Mesodermal cell (in vitro differentiated cells): Measurements from ENCODE around the gene KLHL40.

Experiments
- H3K27ac ChIP-seq: 2 replicates; pipeline ENCODE4 v1.7.0; 2013; ENCODE audit warnings: mild to moderate bottlenecking, low read depth, low read length, moderate library complexity; ENCODE audit not compliant: severe bottlenecking
- H3K36me3 ChIP-seq: 2 replicates; pipeline ENCODE4 v1.7.1; 2013; ENCODE audit warnings: mild to moderate bottlenecking, low read length, moderate library complexity; ENCODE audit not compliant: control insufficient read depth, insufficient read depth
- H3K4me1 ChIP-seq: one replicate; pipeline ENCODE4 v1.7.1; 2013; ENCODE audit warnings: mild to moderate bottlenecking, low read length; ENCODE audit not compliant: insufficient read depth, control insufficient read depth, poor library complexity, severe bottlenecking
- H3K4me3 ChIP-seq: 2 replicates; pipeline ENCODE4 v1.7.0; 2013; ENCODE audit warnings: low read length, control low read depth, mild to moderate bottlenecking; ENCODE audit not compliant: insufficient read depth, poor library complexity, severe bottlenecking; ENCODE audit errors: extremely low read depth
- H3K9me3 ChIP-seq: 2 replicates; pipeline ENCODE4 v1.7.1; 2013; ENCODE audit warnings: mild to moderate bottlenecking, low read length, moderate library complexity; ENCODE audit not compliant: control insufficient read depth
- WGBS, 2 experiments: methylation state at CpG; one replicate each; pipeline ENCODE4 v1.1.5; 2013; ENCODE audit warnings: missing lambda C conversion rate in 2 of 2; ENCODE audit not compliant: insufficient coverage in 2 of 2; 5-methylcytosine and 5-hydroxymethylcytosine counted together

Gene KLHL40

DNA sequence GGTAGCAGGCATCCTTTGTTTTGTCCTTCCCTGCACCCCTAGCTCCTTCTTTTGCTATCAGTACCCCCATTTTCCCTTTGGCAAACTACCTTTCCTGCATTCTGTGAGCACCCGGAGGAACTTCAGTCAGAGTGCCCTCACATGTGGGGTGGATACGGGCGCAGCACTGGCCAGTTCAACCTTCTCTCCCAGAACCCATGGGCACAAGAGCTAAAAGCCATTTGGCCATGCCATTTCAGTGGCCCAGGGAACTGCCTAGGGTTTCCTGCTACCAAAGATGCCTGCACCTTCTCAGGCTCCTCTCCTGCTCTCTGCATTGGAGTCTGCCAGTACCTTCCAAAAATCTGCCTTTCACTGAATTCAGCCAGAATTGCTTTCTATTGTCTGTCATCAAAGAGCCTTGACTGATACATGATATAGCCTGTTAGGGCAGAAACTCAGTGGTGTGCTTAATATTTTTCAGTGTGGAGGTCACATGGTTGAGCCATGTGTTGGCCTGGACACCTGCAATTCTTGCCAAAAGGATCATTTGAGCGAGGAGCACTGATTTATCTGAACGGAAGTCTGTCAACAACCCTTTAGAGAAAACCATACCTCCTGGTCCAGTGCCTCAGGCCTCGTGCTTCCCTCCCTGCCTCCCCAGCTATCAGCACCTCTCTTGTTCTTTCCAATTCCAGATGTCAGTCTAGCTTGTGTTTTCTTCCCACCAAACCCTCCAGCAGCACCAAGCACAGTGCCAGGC lies 44.2 kb downstream of the KLHL40 start:
- Histone ChIP-seq H3K4me3 (no peak overlapping the region), H3K27ac (no peak overlapping the region)
- 82 to 92% methylated on average over 6 of the region's 6 CpGs for WGBS, 2 experiments

DNA sequence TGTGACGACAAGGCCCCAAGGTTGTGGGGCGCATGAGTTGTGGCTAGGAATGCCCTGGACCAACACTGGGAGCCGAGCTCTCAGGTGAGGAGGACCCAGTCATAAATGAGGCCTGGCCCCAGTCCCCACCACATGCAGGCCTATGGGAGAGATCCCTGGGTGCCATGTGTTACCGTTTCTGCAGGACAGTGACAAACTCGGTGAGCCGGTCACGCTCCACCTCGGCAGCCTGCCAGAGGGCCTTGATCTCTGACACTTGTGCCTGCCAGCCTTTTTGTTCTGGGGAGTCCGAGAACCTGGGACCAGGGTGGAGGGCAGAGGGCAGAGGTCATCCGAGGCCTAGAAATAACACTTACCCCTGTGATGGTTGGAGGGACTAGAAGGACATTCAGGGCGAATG lies 45.0 kb downstream of the KLHL40 start:
- WGBS, 2 experiments, result 81 to 94% methylated on average over 9 to 11 of the region's 11 CpGs
- no peaks in the 10 kb centered on the region for H3K9me3 ChIP-seq
- H3K27ac ChIP-seq, result no peak overlapping the region
- no peak overlapping the region for H3K4me3 ChIP-seq
- H3K36me3 ChIP-seq, result no peaks in the 10 kb centered on the region
- H3K4me1 ChIP-seq, result peaks cover 6% of the 10 kb centered on the region

More for the DNA sequence above, 44.2 kb downstream of the KLHL40 start:
- Histone ChIP-seq H3K36me3 (no peaks in the 10 kb centered on the region), H3K4me1 (peaks cover 6% of the 10 kb centered on the region), H3K9me3 (no peaks in the 10 kb centered on the region)

DNA sequence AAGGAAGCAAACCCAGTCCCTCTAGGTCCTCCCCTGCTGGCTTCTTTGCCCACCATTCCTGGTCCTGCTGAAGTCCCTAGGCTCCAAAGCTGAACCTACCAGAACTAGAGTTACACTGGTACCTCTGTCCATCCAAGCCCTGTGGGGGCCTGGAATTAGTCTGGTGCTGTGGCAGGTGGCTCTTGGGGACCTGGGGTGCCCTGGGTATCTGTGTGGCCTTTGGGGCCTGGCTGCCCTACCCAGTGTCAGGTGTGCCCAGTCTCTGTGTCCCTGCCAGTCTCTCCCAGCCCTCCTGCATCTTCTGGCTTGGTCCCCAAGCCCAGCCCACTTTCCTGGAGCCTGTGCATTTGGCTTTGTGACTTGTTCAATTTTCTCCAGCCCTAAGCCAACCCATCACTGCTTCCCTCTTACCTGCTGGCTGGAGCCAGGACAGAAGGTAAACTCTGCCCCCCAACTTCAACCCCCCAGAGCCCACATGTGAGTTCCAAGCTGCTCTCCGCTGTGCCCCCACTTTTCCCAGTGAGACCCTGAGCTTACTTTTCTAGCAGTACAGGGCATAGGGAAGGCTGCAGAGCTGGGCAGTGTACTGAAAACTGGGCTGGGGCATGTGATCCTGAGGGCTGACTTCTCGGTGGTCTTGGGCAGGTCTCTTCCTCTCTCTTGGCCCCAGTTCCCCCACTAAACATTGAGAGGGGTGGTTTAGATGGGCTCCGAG lies 45.5 kb downstream of the KLHL40 start:
- WGBS, 2 experiments, result 88 to 100% methylated on average over 1 of the region's 3 CpGs
- peaks cover 6% of the 10 kb centered on the region for H3K4me1 ChIP-seq
- no peaks in the 10 kb centered on the region for H3K9me3 ChIP-seq
- no peak overlapping the region for H3K4me3 ChIP-seq
- H3K27ac ChIP-seq, result no peak overlapping the region
- no peaks in the 10 kb centered on the region for H3K36me3 ChIP-seq

DNA sequence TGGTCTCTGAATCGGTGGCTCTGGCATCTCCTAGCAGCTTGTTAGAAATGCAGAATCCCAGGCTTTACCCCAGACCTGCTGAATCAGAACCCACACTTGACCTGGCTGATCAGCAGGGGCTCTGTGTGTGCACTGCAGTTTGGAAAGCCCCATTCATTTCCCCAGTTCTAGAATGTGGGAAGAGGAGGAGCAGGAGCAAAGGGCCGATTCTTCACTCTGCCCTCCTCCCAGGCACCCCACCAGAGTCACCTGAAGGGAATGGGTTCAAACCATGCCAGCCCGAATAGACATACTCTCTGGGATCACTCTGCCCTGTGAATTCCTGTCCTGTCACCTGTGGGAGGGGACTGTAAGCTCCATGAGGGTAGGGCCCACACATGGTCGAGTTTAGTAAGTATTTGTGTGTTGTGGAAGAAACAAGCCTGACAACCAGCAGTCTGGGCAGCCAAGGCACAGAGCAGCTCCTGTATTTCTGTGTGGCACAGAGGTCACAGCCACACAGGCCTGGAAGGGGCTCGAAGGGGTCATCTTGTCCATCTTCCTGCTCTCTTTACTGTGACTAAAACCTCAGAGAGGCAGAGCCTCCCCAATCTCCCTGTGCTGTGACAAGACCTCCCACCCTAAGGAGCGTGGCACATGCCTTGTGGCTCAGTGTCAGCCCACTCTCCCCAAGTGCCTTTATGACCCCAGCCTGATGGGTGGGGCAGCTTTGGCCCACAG lies 46.3 kb downstream of the KLHL40 start:
- Histone ChIP-seq H3K36me3 (no peaks in the 10 kb centered on the region), H3K4me1 (peaks cover 6% of the 10 kb centered on the region), H3K9me3 (no peaks in the 10 kb centered on the region), H3K4me3 (no peak overlapping the region), H3K27ac (peak overlapping the region; percentile 16)
- WGBS, 2 experiments, result 74 to 95% methylated on average over 4 of the region's 6 CpGs

DNA sequence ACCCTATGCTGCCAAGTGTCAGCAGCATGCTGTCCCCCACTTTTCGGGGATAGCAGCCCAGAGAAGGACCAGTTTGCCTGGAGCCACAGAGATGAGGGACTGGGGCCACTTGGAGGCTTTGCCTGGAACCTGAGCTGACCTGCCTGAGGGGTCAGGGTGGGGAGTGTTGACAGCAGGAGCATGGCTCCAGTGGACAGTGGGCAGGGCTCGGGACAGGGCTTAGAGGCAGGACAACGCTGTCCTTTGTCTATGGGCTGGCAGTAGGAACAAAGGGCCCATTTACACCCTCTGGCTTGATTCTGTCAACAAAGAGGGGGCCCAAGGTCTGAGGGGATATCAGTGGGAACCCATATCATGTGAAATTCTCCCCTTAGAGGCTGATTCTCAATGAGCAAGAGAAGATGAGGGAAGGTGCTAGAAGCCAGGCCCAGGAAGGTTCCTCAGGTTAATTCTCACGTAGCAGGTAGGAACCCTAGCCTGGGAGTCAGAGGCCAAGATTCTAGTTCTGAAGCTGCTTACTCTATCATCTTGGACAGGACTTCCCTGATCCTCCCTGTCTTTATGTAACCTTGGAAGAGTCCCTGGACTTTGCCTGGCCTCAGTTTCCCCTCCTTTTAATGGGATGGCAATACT lies 47.0 kb downstream of the KLHL40 start:
- Histone ChIP-seq H3K27ac (peak overlapping the region; percentile 62), H3K9me3 (no peaks in the 10 kb centered on the region), H3K36me3 (no peaks in the 10 kb centered on the region), H3K4me3 (no peak overlapping the region), H3K4me1 (peaks cover 6% of the 10 kb centered on the region)
- WGBS, 2 experiments, result 56 to 57% methylated on average over 3 to 4 of the region's 4 CpGs

DNA sequence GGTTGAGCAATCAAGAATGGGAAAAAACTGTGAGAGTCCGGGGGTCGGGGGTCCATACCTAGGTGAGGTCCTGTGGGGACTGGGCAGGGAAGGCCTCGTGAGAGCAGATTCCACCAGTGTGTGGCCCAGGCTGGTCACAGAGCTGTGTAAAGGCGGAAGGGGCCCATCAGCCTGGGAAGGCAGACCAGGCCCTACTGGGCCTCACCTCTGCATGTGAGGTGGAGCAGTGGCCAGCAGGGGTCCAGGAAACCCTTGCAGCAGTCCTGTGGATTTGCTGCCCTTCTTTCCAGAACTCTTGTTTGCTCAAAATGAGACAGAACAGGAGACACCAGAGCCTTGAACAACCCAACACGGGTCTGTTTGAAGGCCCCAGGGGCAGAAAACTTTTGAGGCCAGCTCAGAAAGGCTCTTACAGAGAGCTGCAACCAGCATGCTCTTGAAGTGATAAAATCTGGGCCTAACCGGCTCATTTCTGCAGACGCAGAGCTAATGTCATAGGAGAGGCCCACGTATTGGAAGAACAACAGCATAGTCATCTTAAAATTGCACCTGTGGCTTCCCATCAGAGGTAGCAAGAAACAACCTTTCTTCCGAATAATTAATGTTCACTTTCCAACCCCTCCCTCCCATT lies 47.6 kb downstream of the KLHL40 start:
- 65 to 77% methylated on average over 8 to 9 of the region's 9 CpGs for WGBS, 2 experiments
- H3K4me3 ChIP-seq, result no peak overlapping the region
- H3K27ac ChIP-seq, result peak overlapping the region; percentile 62
- H3K36me3 ChIP-seq, result no peaks in the 10 kb centered on the region
- H3K4me1 ChIP-seq, result peaks cover 6% of the 10 kb centered on the region
- no peaks in the 10 kb centered on the region for H3K9me3 ChIP-seq

DNA sequence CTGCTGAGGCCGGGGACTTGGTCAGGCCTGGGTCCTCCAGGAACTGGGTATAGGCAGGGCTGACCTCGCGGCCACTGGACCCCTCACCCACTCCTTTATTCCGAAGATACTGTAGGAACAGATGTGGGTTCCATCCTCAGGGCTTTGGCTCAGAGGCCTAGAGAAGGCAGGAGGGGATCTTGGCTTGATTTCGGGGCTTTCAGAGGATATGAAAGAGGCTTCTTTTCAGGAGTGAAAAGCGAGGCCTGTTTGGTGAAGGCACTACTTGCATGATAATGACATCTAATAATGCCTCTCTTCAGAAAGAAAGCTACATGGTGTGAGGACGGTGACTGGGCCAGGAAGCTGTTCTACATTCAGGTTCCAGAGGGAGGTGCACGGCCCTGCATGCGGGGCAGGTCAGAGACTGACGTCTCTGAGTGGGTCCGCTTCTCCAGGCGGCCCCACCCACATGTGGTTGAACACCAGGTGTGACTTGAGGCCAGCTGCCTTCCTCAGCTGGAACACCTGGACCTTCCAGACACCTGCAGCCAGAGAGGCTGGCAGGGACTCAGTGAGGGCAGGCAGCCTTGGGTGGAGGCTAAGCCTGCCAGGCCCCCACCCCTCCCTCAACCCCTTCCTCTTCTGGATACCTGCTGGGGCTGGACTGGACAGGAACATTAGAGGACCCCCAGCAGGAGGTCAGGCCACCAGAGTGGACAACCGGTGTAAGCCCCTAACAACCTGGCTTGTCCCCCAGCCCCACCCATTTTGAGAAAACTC lies 48.3 kb downstream of the KLHL40 start:
- Histone ChIP-seq H3K4me1 (peaks cover 6% of the 10 kb centered on the region), H3K9me3 (no peaks in the 10 kb centered on the region), H3K36me3 (no peaks in the 10 kb centered on the region), H3K27ac (no peak overlapping the region), H3K4me3 (no peak overlapping the region)
- 64 to 71% methylated on average over 7 to 11 of the region's 13 CpGs for WGBS, 2 experiments

DNA sequence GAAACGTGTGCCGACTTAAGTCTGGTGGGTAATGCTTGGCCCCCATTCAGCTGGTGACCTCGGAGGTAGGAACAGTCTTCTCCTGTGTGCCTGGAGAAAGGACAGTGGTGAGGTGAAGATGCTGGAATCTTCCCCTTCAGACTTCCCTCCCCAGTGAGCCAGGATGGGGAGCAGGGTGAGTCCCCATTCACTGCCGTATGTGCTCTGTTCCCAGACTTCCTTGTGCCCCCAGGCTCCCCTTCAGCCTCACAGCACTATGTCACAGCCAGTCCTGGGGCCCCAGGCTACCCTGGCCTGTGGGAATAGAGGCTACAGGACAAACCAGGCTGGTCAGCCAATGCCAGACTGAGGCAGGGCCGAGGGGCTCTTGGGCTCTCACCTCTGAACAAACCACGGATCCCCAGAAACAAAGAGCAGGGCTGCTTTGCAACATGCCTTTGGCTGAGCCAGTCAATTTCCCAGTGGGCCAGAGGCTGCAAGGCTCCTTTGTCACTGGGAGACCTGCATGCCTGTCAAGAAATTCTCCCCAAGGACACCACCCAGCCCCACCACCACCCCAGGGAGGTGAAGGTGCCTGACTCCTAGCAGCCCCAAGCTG lies 49.0 kb downstream of the KLHL40 start:
- Histone ChIP-seq H3K9me3 (no peaks in the 10 kb centered on the region), H3K4me3 (no peak overlapping the region), H3K4me1 (peaks cover 6% of the 10 kb centered on the region), H3K36me3 (no peaks in the 10 kb centered on the region), H3K27ac (no peak overlapping the region)
- 79 to 85% methylated on average over 3 to 5 of the region's 6 CpGs for WGBS, 2 experiments

DNA sequence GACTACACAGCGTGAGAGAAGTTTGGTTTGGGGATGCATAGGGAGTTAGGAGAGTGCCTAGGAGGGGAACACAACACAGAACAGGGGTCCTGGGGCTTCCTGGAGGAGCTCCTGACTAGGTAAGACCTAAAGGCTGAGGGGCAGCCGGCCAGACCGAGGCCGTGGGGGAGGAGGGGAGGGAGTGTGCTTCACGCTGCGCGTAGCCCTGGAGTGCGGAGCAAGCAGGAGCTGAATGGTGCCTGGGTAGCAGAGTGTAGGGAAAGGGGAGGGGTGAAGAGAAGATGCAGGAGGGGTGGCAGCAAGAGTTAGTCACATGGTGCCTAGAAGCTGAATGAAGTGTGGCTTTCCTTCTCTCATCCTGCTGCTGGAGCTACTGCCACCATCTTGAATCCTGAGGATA lies 49.7 kb downstream of the KLHL40 start:
- peaks cover 6% of the 10 kb centered on the region for H3K4me1 ChIP-seq
- no peak overlapping the region for H3K4me3 ChIP-seq
- H3K27ac ChIP-seq, result no peak overlapping the region
- 68 to 73% methylated on average over 8 of the region's 8 CpGs for WGBS, 2 experiments
- H3K9me3 ChIP-seq, result no peaks in the 10 kb centered on the region
- H3K36me3 ChIP-seq, result no peaks in the 10 kb centered on the region
